ENCODE data around the gene BRIX1.

Gene BRIX1

DNA sequence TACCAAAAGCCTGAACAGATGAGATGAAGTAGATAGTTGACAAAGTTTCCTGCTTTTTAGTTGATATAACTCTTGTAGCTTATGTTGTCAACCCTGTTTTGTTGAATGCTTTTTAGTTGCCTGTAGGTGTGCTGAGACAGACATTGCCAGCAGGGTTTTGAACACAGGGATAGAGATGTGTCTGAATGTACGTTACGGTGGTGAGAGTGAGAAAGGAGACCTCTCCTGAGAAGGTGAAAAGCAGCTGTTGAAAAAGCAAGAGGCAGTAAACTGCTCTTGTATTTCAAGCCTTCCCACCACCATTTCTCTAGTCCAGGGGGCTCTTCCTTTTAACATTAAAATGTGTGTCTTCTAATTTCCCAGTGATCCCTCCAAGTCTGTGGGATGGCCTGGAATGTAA lies 28.5 kb downstream of the BRIX1 start:
- in situ Hi-C loops (cut with HindIII; ENCODE audit: low sequenced_read_pairs): no loop called here
- H3K4me3 ChIP-seq (ENCODE audit: low read depth, low read length): no peak overlapping the region
- DNase-seq (ENCODE audit: low read depth): no peak
- TF ChIP-seq, protein P1, sequence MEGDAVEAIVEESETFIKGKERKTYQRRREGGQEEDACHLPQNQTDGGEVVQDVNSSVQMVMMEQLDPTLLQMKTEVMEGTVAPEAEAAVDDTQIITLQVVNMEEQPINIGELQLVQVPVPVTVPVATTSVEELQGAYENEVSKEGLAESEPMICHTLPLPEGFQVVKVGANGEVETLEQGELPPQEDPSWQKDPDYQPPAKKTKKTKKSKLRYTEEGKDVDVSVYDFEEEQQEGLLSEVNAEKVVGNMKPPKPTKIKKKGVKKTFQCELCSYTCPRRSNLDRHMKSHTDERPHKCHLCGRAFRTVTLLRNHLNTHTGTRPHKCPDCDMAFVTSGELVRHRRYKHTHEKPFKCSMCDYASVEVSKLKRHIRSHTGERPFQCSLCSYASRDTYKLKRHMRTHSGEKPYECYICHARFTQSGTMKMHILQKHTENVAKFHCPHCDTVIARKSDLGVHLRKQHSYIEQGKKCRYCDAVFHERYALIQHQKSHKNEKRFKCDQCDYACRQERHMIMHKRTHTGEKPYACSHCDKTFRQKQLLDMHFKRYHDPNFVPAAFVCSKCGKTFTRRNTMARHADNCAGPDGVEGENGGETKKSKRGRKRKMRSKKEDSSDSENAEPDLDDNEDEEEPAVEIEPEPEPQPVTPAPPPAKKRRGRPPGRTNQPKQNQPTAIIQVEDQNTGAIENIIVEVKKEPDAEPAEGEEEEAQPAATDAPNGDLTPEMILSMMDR (IDR thresholded peaks at IDR 0.05; ENCODE audit: low read depth, low read length, missing control alignments): no peak

DNA sequence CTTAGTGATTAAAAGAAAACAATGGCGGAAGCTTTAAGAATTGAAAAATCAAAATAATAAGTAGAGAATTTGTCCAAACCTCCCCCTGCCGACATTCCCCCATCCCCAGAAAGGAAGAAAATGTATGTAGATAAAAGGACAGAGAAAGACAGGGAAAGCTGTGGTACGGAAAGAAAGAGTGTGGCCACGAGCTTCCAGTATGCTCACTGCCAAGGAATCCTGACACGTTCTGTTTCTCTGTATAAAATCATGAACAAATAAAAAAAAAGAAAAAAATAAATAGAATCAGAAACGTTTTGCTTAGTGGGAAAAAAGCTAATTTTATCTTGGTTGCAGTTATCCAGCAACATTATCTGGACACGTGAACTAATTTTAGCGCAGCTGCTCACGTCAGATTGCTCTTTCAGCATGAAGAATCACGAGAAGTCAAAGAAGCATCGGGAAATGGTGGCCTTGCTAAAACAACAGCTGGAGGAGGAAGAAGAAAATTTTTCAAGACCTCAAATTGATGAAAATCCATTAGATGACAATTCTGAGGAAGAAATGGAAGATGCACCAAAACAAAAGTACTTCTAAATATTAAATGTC lies 29.0 kb downstream of the BRIX1 start:
- DNase-seq (ENCODE audit: low read depth): no peak
- in situ Hi-C loops (cut with HindIII; ENCODE audit: low sequenced_read_pairs): no loop called here
- TF ChIP-seq, protein P1 (IDR thresholded peaks at IDR 0.05; ENCODE audit: low read depth, low read length, missing control alignments): no peak
- no peak overlapping the region for H3K4me3 ChIP-seq (ENCODE audit: low read depth, low read length)

DNA sequence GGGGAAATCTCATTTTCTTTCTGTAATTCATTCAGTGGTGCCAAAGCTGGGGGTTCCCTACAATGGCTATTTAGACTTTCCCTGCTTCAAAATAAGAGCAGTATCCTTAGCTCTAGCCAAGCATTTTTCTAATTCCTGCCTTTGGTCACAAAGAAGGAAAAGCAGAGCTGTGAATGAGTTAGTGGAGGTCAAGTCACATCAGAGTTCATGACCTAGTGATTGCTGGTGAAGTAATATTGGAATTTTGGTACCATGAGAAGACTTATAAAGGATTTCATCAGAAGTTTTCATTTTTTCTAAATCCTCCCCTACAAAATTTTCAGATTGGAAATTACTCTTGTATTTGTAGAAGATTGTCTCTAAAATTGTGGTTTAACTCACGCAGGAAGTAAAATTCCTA lies 41.8 kb downstream of the BRIX1 start:
- TF ChIP-seq, protein P1 (IDR thresholded peaks at IDR 0.05; ENCODE audit: low read depth, low read length, missing control alignments): no peak
- in situ Hi-C loops (cut with HindIII; ENCODE audit: low sequenced_read_pairs): no loop called here
- H3K4me3 ChIP-seq (ENCODE audit: low read depth, low read length): no peak overlapping the region
- no peak for DNase-seq (ENCODE audit: low read depth)

DNA sequence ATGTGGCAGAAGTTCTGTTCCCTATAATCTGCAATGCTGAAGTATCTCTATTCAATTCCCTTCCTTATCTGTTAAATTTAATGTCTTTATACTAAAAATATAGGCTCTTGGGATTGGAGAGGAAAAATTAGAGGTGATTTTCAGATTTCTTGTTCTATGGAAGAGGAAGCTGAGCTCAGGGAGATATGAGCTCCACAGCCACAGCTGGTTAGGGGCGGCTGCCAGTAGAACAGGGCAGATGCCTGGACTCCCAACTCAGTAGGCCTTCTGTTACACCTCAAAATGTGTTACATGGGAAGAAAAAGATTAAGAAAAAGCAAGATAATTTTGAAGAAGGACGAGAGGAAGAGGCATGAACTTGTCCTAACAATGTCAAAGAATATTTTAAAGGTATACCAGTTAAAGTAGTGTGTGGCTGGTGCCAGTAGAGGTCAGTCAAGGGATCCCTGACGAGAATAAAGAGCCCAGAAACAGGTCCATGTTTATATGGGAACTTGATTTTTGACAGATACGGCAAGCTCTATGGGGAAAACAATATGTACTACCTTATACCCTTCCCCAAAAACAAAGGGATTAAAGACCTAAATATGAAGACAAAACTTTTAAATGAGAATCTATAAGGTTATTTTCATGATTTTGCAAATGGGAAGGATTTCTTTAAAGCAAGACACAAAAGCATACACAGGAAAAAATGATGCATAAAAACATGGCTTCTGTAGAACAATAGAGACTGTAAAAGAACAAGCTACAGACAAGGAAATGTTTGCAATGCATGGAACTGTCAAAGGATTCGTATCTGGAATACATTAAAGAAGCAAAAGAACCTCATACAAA lies 42.6 kb downstream of the BRIX1 start:
- H3K4me3 ChIP-seq (ENCODE audit: low read depth, low read length): no peak overlapping the region
- TF ChIP-seq, protein P1 (IDR thresholded peaks at IDR 0.05; ENCODE audit: low read depth, low read length, missing control alignments): peak; percentile 74
- peak; percentile 13 for DNase-seq (ENCODE audit: low read depth)
- in situ Hi-C loops (cut with HindIII; ENCODE audit: low sequenced_read_pairs): no loop called here

DNA sequence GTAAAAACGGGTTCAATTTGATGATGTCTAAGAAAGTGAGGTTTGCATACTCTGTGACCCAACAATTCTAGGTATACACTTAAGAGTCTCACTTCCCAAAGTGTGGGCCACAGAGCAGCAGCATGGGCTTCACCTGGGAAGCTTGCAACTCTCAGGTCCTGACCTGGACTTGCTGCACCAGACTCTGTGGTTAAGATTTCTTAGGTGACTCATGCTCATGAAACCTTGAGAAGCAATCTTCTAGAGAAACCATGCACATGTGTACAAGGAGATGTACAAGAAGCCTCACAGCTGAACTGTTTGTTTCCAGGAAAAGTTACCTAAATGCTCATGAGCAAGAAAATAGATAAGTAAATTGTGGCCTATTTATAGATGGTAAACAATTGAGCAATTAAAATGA lies 43.8 kb downstream of the BRIX1 start:
- TF ChIP-seq, protein P1 (IDR thresholded peaks at IDR 0.05; ENCODE audit: low read depth, low read length, missing control alignments): no peak
- in situ Hi-C loops (cut with HindIII; ENCODE audit: low sequenced_read_pairs): no loop called here
- no peak overlapping the region for H3K4me3 ChIP-seq (ENCODE audit: low read depth, low read length)
- peak; percentile 24 for DNase-seq (ENCODE audit: low read depth)

DNA sequence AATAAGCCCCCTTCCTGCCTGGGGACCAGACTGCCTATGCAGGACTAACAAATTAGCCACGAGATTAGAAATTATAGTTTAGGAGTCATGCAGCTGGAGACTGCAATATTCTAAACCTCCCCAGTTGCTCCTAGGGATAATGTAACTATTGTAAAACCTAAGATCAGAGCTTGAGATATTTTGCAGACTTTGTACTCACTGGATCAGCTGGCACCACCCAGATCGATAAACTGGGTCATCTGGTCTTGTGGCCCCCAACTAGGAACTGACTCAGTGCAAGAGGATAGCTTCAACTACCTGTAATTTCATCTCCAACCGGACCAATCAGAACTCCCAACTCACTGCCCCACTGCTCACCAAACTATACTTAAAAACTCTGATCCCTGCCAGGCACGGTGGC lies 52.0 kb downstream of the BRIX1 start:
- TF ChIP-seq, protein P1 (IDR thresholded peaks at IDR 0.05; ENCODE audit: low read depth, low read length, missing control alignments): no peak
- in situ Hi-C loops (cut with HindIII; ENCODE audit: low sequenced_read_pairs): no loop called here
- no peak overlapping the region for H3K4me3 ChIP-seq (ENCODE audit: low read depth, low read length)
- DNase-seq (ENCODE audit: low read depth): no peak
